HL-60 (cell line): ENCODE data around the gene NOTUM.

Experiments used
- CTCF ChIP-seq: IDR thresholded peaks from one replicate; pipeline ENCODE4 v1.5.1; 2011; ENCODE audit warnings: low read length, control low read depth, inconsistent platforms; ENCODE audit not compliant: insufficient read depth
- GABPA ChIP-seq: IDR thresholded peaks from 2 replicates; pipeline ENCODE4 v1.6.1; 2012; ENCODE audit warnings: low read depth
- POLR2AphosphoS5 ChIP-seq: IDR thresholded peaks from 2 replicates; pipeline ENCODE4 v1.6.1; 2012; ENCODE audit warnings: low read depth

- no peak for TF ChIP-seq CTCF
- TF ChIP-seq GABPA = no peak
- TF ChIP-seq POLR2AphosphoS5 = no peak
Measured at GRCh38 chr17:81952792-81953228, 8.2 kb downstream of the NOTUM start.
